ENCODE data around the gene SELL.

DNA sequence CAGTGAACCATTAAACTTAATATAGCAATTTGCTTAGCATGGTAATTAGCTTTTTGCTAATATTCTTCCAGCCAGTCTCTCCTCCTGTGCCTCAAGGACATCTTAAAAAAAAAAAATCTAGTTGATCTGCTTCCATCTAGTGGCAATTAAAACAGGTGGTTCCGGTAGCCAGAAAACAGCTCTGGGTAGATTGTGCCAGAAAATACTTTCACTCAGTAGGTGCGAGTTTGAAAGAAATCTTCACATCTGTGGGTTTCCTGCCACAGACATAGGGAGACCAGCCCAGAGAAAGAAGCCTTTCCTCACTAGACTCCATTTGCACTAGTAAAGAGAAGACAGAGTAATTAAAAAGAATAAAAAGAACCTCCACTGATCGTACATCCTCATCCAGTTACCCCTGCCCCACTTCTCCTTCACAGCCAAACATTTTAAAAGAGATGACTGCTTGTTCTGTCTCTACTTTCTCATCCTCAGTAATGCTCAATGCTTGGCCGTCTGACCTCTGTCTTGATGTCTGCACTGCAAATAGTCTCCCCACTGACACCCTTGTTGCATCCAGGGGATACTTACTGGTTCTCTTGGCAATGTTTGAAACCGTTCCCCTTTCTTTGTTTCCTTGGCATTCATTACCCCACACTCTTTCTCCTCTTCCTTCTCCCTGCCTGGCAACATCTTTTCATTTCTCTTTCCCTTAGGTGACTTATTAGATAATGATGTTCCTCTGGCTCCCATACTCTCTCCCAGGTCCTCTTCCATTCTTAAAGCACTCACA lies 16.9 kb downstream of the SELL start:
- TF ChIP-seq, protein P1, sequence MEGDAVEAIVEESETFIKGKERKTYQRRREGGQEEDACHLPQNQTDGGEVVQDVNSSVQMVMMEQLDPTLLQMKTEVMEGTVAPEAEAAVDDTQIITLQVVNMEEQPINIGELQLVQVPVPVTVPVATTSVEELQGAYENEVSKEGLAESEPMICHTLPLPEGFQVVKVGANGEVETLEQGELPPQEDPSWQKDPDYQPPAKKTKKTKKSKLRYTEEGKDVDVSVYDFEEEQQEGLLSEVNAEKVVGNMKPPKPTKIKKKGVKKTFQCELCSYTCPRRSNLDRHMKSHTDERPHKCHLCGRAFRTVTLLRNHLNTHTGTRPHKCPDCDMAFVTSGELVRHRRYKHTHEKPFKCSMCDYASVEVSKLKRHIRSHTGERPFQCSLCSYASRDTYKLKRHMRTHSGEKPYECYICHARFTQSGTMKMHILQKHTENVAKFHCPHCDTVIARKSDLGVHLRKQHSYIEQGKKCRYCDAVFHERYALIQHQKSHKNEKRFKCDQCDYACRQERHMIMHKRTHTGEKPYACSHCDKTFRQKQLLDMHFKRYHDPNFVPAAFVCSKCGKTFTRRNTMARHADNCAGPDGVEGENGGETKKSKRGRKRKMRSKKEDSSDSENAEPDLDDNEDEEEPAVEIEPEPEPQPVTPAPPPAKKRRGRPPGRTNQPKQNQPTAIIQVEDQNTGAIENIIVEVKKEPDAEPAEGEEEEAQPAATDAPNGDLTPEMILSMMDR (IDR thresholded peaks at IDR 0.05), result no peak
- TF ChIP-seq POLR2A (IDR thresholded peaks at IDR 0.05), result no peak

All from breast epithelium (tissue), 3 donors.